Spleen (tissue), 7 donors: ENCODE measurements around the gene COL5A1.

Experiments used
- CTCF ChIP-seq, 11 experiments: fragments of 200-600 bp in 7 of 11; fragments of 450-650 bp in 4 of 11; sonication (generic) in 4 of 11; IDR thresholded peaks in 8 of 11; conservative IDR thresholded peaks in 3 of 11; 1 replicate in 7 of 11; 2 replicates in 4 of 11; pipeline versions ENCODE4 v1.4.0 to v1.8.0; 2016 to 2021; ENCODE audit warnings: antibody characterized with exemption in 11 of 11, inconsistent platforms in 4 of 11, mild to moderate bottlenecking in 1 of 11
- POLR2A ChIP-seq, 3 donors: fragments of 450-650 bp; IDR thresholded peaks; one replicate each; pipeline ENCODE4 v1.5.1; 2017; ENCODE audit warnings: antibody characterized with exemption in 3 of 3, mild to moderate bottlenecking in 1 of 3
- donor health status: DM: no; HTN: no; CAD: no; lungs with moderate emphysema.
- donor health status: DM: no; HTN: no; CAD: no.
- donor health status: DM: no; HTN: no; CAD: no.

GRCh38 chr9:134604834-134605233 lies 36.8 kb upstream of the COL5A1 start:
- TF ChIP-seq POLR2A (IDR thresholded peaks at IDR 0.05) (no peak), CTCF (IDR thresholded peaks at IDR 0.05 in 8 of 11, conservative IDR thresholded peaks at IDR 0.05 in 3 of 11) (no peak)
